SK-N-SH (cell line): ENCODE results near the gene NUP188. TPM values are rescaled to one million over a fixed set of nuclear protein-coding genes. Genes with fewer than 3 reads are reported as not detected.

Source experiments
- CTCF ChIA-PET: fragments of 300-600, 350-600 bp; formaldehyde crosslinking; extraction: SDS; loops from one replicate; lab custom pipeline; 2021; lab: Yijun Ruan, JAX
- POLR2A ChIA-PET: fragments of 350-600 bp; sonication (Branson Sonifier 250); formaldehyde crosslinking; extraction: SDS; loops from one replicate; lab custom pipeline; 2020; ENCODE audit warnings: antibody characterized with exemption, inconsistent platforms; lab: Yijun Ruan, JAX
- DNase-seq: peaks from one replicate; pipeline ENCODE4 v3.0.0; 2012
- H2AFZ ChIP-seq: fragments of 200-600 bp; sonication (generic); 2 replicates; pipeline ENCODE4 v1.8.1; 2016; ENCODE audit warnings: antibody characterized with exemption, mild to moderate bottlenecking, low read depth
- H3F3A ChIP-seq: fragments of 200-600 bp; sonication (generic); replicated peaks from 2 replicates; pipeline ENCODE3; 2016; ENCODE audit warnings: antibody characterized with exemption, mild to moderate bottlenecking; ENCODE audit not compliant: insufficient read depth
- H3K27ac ChIP-seq, 2 experiments: fragments of 200-500 bp in 1 of 2; fragments of 200-600 bp in 1 of 2; sonication (Bioruptor generic) in 1 of 2; sonication (generic), shearing (Covaris generic) in 1 of 2; 2 replicates each; pipeline versions ENCODE4 v1.5.1 to v1.6.1; 2014 to 2016; ENCODE audit warnings: low read depth in 2 of 2, inconsistent platforms in 1 of 2, low read length in 1 of 2, mild to moderate bottlenecking in 1 of 2, mixed read lengths in 1 of 2
- H3K27me3 ChIP-seq: fragments of 200-600 bp; sonication (generic), shearing (Covaris generic); 2 replicates; pipeline ENCODE4 v1.6.1; 2016; ENCODE audit warnings: mixed run types; ENCODE audit not compliant: insufficient read depth
- H3K36me3 ChIP-seq, 2 experiments: fragments of 200-500 bp in 1 of 2; fragments of 200-600 bp in 1 of 2; sonication (Bioruptor generic) in 1 of 2; sonication (generic) in 1 of 2; replicated peaks in 1 of 2; 2 replicates each; pipeline versions ENCODE3 to v1.5.1; 2014 to 2016; ENCODE audit warnings: low read length in 1 of 2, mild to moderate bottlenecking in 1 of 2; ENCODE audit not compliant: insufficient read depth in 2 of 2, control insufficient read depth in 1 of 2
- H3K4me1 ChIP-seq, 2 experiments: fragments of 200-500 bp in 1 of 2; fragments of 200-600 bp in 1 of 2; sonication (Bioruptor generic) in 1 of 2; sonication (generic), shearing (Covaris generic) in 1 of 2; 2 replicates each; pipeline versions ENCODE4 v1.5.1 to v1.6.1; 2014 to 2016; ENCODE audit warnings: low read depth in 1 of 2, low read length in 1 of 2, mixed run types in 1 of 2; ENCODE audit not compliant: insufficient read depth in 2 of 2, control insufficient read depth in 1 of 2
- H3K4me2 ChIP-seq: fragments of 200-600 bp; sonication (generic), shearing (Covaris generic); 2 replicates; pipeline ENCODE4 v1.6.1; 2017; ENCODE audit warnings: mixed run types
- H3K4me3 ChIP-seq, 2 experiments: fragments of 200-500 bp in 1 of 2; fragments of 200-600 bp in 1 of 2; sonication (Bioruptor generic) in 1 of 2; sonication (generic), shearing (Covaris generic) in 1 of 2; 2 replicates each; pipeline versions ENCODE4 v1.5.1 to v1.8.1; 2014 to 2016; ENCODE audit warnings: low read depth in 2 of 2, inconsistent platforms in 1 of 2, low read length in 1 of 2, mild to moderate bottlenecking in 1 of 2, mixed read lengths in 1 of 2, moderate library complexity in 1 of 2
- H3K79me2 ChIP-seq: fragments of 200-600 bp; sonication (generic); 2 replicates; pipeline ENCODE4 v1.8.1; 2017; ENCODE audit warnings: mild to moderate bottlenecking; ENCODE audit not compliant: insufficient read depth
- H3K9ac ChIP-seq: fragments of 200-600 bp; sonication (generic); 2 replicates; pipeline ENCODE4 v1.6.1; 2017; ENCODE audit warnings: mixed run types
- H3K9me2 ChIP-seq: fragments of 200-600 bp; sonication (generic); 2 replicates; pipeline ENCODE4 v1.6.1; 2017; ENCODE audit warnings: mixed run types
- H3K9me3 ChIP-seq: fragments of 200-600 bp; sonication (generic); 2 replicates; pipeline ENCODE4 v1.6.1; 2017; ENCODE audit warnings: mixed run types, mild to moderate bottlenecking, moderate library complexity
- H4K20me1 ChIP-seq: fragments of 200-600 bp; sonication (generic); 2 replicates; pipeline ENCODE4 v1.6.1; 2017; ENCODE audit warnings: mild to moderate bottlenecking, mixed run types; ENCODE audit not compliant: insufficient read depth
- ELF1 ChIP-seq: IDR thresholded peaks from 2 replicates; pipeline ENCODE4 v1.4.0; 2012
- FOSL2 ChIP-seq: IDR thresholded peaks from 2 replicates; pipeline ENCODE4 v1.4.0; 2012; ENCODE audit warnings: low read depth, mild to moderate bottlenecking, moderate library complexity, borderline replicate concordance
- GABPA ChIP-seq: IDR thresholded peaks from 2 replicates; pipeline ENCODE4 v1.4.0; 2012; ENCODE audit warnings: low read depth, mild to moderate bottlenecking
- MEF2A ChIP-seq: IDR thresholded peaks from 2 replicates; pipeline ENCODE4 v1.4.0; 2012; ENCODE audit warnings: low read depth, borderline replicate concordance
- MXI1 ChIP-seq: IDR thresholded peaks from 2 replicates; pipeline ENCODE4 v1.6.1; 2012; ENCODE audit warnings: mild to moderate bottlenecking, low read depth, low read length, improper control_type of control experiment
- NFIC ChIP-seq: IDR thresholded peaks from 2 replicates; pipeline ENCODE4 v1.4.0; 2012; ENCODE audit warnings: borderline replicate concordance
- PBX3 ChIP-seq: IDR thresholded peaks from 2 replicates; pipeline ENCODE4; 2012
- RCOR1 ChIP-seq: fragments of 150-350 bp; IDR thresholded peaks from 2 replicates; pipeline ENCODE4 v1.6.1; 2017; ENCODE audit warnings: antibody characterized with exemption, low read length
- REST ChIP-seq: IDR thresholded peaks from 2 replicates; pipeline ENCODE4 v1.6.1; 2012; ENCODE audit warnings: mild to moderate bottlenecking, low read depth, low read length, moderate library complexity
- RFX5 ChIP-seq: IDR thresholded peaks from 2 replicates; pipeline ENCODE4 v1.6.1; 2012; ENCODE audit warnings: mild to moderate bottlenecking, improper control_type of control experiment, low read length
- RXRA ChIP-seq: IDR thresholded peaks from 2 replicates; pipeline ENCODE4 v1.4.0; 2012; ENCODE audit warnings: low read depth, mild to moderate bottlenecking, borderline replicate concordance
- SMC3 ChIP-seq: IDR thresholded peaks from 2 replicates; pipeline ENCODE4 v1.6.1; 2012; ENCODE audit warnings: low read depth, low read length, improper control_type of control experiment
- TAF1 ChIP-seq: IDR thresholded peaks from 2 replicates; pipeline ENCODE4 v1.6.1; 2012; ENCODE audit warnings: low read depth, mild to moderate bottlenecking, low read length, moderate library complexity, borderline replicate concordance
- TEAD4 ChIP-seq: IDR thresholded peaks from 2 replicates; pipeline ENCODE4 v1.4.0; 2012; ENCODE audit warnings: mild to moderate bottlenecking, borderline replicate concordance; ENCODE audit not compliant: insufficient read depth
- YY1 ChIP-seq: IDR thresholded peaks from 2 replicates; pipeline ENCODE4 v1.4.0; 2012; ENCODE audit warnings: low read depth, mild to moderate bottlenecking
- WGBS: methylation state at CpG from one replicate; pipeline ENCODE4 v1.1.6; 2017; ENCODE audit warnings: low lambda C conversion rate; 5-methylcytosine and 5-hydroxymethylcytosine counted together
- polyA plus RNA-seq, 3 experiments: library from polyadenylated mRNA; depleted of rRNA; stranded (reverse); fragments of >200 nt; gene quantifications; 2 replicates each; pipeline ENCODE4 v1.2.3, GENCODE V29; 2012
- TF ChIP-seq, protein P1 (sequence below): fragments of 150-350 bp; IDR thresholded peaks from 2 replicates; pipeline ENCODE4 v1.6.1; 2017; ENCODE audit warnings: antibody characterized with exemption, low read length, low read depth, borderline replicate concordance
- TF ChIP-seq, protein P2 (sequence below): IDR thresholded peaks from 2 replicates; pipeline ENCODE4 v1.4.0; 2012; ENCODE audit warnings: low read depth, borderline replicate concordance
- TF ChIP-seq, protein P3 (sequence below): IDR thresholded peaks from 2 replicates; pipeline ENCODE4 v1.4.0; 2012; ENCODE audit warnings: low read depth, borderline replicate concordance
- TF ChIP-seq, protein P4 (sequence below): fragments of 150-350 bp; IDR thresholded peaks from 2 replicates; pipeline ENCODE4 v1.6.1; 2016; ENCODE audit warnings: mild to moderate bottlenecking, low read depth, low read length

NUP188 gene
- polyA plus RNA-seq, 1 of the 3 experiments (the other 2 are of a cell fraction): 49.5 TPM

DNA sequence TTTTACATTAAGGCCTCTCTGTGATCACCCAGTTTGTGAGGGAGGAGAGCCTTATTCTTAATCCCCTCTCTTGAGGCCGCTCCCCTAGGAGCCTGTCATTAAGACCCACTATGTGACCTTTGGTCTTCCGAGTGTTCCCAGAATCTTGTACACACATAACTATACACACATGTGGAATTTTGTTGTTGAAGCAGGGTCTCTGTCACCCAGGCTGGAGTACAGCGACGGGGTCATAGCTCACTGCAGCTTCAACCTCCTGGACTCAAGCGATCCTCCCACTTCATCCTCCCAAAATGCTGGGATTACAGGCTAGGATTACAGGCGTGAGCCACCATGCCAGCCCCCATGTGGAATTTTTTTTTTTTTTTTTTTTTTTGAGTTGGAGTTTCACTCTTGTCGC lies 41.5 kb upstream of the NUP188 start:
- Histone ChIP-seq H2AFZ (no peak overlapping the region), H3K36me3 (peaks cover 13 to 29% of the 10 kb centered on the region in 2 experiments), H3K9ac (no peak overlapping the region), H3K4me3 (no peak overlapping the region), H3K79me2 (peaks cover 51% of the 10 kb centered on the region; the same call in 1 of the 2 replicates), H3K9me2 (no peaks in the 10 kb centered on the region), H4K20me1 (no peaks in the 10 kb centered on the region), H3K27ac (no peak overlapping the region), H3K4me1 (peaks cover 8 to 9% of the 10 kb centered on the region in 2 experiments; a peak in 3 of 4 replicates), H3K4me2 (no peak overlapping the region), H3K27me3 (no peaks in the 10 kb centered on the region), H3F3A (peaks cover 12% of the 10 kb centered on the region), H3K9me3 (no peaks in the 10 kb centered on the region)
- WGBS: 97% methylated on average over 7 of the region's 7 CpGs
- no peak for DNase-seq
- CTCF ChIA-PET: interaction anchor here (0.6 kb wide), 1 partner anchor 30 kb away, joined by 3 read pairs; no protein-coding TSS in a partner anchor
- POLR2A ChIA-PET: no interaction called here
- TF ChIP-seq MXI1 (no peak), SMC3 (no peak), REST (no peak), TEAD4 (no peak), MEF2A (no peak), PBX3 (no peak), RCOR1 (no peak), FOSL2 (no peak), TAF1 (no peak), NFIC (no peak), RFX5 (no peak), GABPA (no peak), YY1 (no peak), RXRA (no peak), ELF1 (no peak)
- TF ChIP-seq, protein P1, sequence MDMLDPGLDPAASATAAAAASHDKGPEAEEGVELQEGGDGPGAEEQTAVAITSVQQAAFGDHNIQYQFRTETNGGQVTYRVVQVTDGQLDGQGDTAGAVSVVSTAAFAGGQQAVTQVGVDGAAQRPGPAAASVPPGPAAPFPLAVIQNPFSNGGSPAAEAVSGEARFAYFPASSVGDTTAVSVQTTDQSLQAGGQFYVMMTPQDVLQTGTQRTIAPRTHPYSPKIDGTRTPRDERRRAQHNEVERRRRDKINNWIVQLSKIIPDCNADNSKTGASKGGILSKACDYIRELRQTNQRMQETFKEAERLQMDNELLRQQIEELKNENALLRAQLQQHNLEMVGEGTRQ: no peak
- TF ChIP-seq, protein P2, sequence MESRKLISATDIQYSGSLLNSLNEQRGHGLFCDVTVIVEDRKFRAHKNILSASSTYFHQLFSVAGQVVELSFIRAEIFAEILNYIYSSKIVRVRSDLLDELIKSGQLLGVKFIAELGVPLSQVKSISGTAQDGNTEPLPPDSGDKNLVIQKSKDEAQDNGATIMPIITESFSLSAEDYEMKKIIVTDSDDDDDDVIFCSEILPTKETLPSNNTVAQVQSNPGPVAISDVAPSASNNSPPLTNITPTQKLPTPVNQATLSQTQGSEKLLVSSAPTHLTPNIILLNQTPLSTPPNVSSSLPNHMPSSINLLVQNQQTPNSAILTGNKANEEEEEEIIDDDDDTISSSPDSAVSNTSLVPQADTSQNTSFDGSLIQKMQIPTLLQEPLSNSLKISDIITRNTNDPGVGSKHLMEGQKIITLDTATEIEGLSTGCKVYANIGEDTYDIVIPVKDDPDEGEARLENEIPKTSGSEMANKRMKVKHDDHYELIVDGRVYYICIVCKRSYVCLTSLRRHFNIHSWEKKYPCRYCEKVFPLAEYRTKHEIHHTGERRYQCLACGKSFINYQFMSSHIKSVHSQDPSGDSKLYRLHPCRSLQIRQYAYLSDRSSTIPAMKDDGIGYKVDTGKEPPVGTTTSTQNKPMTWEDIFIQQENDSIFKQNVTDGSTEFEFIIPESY: no peak
- TF ChIP-seq, protein P3, sequence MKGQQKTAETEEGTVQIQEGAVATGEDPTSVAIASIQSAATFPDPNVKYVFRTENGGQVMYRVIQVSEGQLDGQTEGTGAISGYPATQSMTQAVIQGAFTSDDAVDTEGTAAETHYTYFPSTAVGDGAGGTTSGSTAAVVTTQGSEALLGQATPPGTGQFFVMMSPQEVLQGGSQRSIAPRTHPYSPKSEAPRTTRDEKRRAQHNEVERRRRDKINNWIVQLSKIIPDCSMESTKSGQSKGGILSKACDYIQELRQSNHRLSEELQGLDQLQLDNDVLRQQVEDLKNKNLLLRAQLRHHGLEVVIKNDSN: no peak
- TF ChIP-seq, protein P4, sequence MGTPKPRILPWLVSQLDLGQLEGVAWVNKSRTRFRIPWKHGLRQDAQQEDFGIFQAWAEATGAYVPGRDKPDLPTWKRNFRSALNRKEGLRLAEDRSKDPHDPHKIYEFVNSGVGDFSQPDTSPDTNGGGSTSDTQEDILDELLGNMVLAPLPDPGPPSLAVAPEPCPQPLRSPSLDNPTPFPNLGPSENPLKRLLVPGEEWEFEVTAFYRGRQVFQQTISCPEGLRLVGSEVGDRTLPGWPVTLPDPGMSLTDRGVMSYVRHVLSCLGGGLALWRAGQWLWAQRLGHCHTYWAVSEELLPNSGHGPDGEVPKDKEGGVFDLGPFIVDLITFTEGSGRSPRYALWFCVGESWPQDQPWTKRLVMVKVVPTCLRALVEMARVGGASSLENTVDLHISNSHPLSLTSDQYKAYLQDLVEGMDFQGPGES: no peak
